T-helper 1 cell treated with Interleukin-12 subunit alpha and Interleukin-12 subunit beta and Interleukin-4 antibody, amounts not matched to agents 30 ng/mL and 1 ng/mL, for 36 hours (primary cell): Measurements from ENCODE around the gene CHST4. TPM values are rescaled to one million over a fixed set of nuclear protein-coding genes. Genes with fewer than 3 reads are reported as not detected.
"Not testable (repeated sequence)": the region's sequence is repeated elsewhere in the genome, so short reads cannot be mapped to it uniquely, and the experiment has no call there.

Source experiments
- intact Hi-C: fragments of 100-400 bp; cut with micrococcal nuclease; formaldehyde crosslinking; loops from one replicate; pipeline ENCODE4 v1.15.1; 2024
- total RNA-seq: library from RNA; stranded (reverse); gene quantifications from 2 replicates; pipeline ENCODE4 v1.2.3, GENCODE V29; 2022

CHST4 gene
- total RNA-seq, 1 donor from 2014 or later, result not detected

- intact Hi-C loops, result loop anchor here (5.0 kb wide), 1 partner anchor 314 kb away; the partner anchor contains the start of gene ZNF821
Measured at GRCh38 chr16:71568551-71568950, 42.3 kb downstream of the CHST4 start.

DNA sequence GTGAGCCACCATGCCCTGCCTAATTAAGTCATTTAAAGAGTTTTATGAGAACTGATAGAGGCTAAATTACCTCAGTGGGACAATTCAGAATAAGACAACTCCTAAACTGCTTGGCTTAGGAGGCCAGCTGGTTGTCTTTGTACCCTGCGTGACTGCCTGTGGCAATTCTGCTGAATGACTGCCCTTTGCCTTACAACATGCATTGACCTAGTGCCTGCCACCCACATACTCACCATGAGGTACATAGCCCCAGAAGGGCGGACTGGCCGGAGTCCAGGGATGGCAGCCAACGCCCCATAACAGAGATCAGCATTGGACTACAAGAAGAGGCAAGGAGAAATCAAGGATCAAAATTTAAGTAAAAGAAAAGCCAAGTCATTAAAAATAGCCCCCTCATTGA, 43.4 kb downstream of the CHST4 start:
- intact Hi-C loops, result loop anchor here (5.0 kb wide), 1 partner anchor 313 kb away; the partner anchor contains the start of gene ZNF821

- intact Hi-C loops, result no loop called here
Measured at GRCh38 chr16:71570144-71570543, 43.9 kb downstream of the CHST4 start.

GRCh38 chr16:71572497-71573116, 46.4 kb downstream of the CHST4 start:
- intact Hi-C loops, result no loop called here

GRCh38 chr16:71573387-71574094, 47.3 kb downstream of the CHST4 start:
- intact Hi-C loops, result no loop called here

- intact Hi-C loops, result no loop called here
Measured at GRCh38 chr16:71574702-71575101, 48.5 kb downstream of the CHST4 start.

DNA sequence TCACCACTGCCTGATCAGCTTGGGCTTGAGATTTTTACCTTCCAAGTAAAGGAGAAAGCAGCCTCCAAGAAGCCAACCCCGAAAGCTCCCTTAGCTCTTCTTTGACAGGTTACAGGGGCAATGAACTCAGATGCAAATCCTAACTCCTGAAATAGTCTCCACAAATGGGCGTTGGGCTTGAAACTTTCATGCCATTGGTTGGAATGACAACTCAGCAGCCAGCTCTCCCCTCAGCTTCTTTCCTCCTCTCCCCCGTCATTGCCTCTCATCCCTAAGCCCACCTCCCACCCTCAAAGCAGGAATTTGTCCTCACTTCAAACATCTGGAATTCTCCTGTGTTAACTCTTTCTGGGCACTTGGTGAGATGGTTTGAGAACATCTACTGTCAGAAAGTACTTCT, 50.7 kb downstream of the CHST4 start, which contains the start of gene TAT:
Gene TAT (minus strand): TSS at position 122 of the 400 bp plus-strand sequence. CDS start 677 bp downstream, outside the sequence.
- intact Hi-C loops, result no loop called here

DNA sequence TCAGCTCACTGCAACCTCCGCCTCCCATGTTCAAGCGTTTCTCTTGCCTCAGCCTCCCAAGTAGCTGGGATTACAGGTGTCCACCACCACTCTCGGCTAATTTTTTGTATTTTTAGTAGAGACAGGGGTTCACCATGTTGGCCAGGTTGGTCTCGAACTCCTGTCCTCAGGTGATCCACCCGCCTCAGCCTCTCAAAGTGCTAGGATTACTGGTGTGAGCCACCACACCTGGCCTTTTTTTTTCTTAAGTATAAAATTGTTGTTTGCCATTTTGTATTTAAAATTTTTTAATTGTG, 56.3 kb downstream of the CHST4 start:
- intact Hi-C loops, result not testable (repeated sequence)

DNA sequence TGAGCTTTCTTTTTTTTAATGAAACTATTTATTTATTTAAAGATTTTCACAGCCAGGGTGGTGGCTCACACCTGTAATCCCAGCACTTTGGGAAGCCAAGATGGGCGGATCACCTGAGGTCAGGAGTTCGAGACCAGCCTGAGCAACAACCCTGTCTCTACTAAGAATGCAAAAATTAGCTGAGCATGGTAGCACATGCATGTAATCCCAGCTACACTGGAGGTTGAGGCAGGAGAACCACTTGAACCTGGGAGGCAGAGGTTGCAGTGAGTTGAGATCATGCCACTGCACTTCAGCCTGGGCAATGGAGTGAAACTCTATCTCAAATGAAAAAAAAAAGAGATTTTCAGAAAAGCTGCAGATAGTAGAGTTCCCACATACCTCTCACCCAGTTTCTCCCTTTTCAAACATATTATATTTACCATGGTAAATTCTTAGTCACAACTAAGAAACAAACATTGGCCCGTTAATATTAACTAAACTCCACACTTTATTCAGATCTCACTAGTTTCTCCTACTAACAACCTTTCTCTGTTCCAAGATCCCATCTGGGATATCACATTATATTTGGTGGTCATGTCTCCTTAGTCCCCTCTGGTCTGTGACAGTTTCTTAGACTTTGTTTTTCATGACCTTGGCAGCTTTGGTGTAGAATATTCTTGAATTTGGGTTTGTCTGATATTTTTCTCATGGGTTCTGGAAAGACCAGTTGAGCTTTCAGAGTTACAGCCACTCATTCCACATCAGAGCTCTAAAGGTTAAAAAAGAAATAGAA, 58.5 kb downstream of the CHST4 start:
- intact Hi-C loops, result no loop called here

- intact Hi-C loops, result no loop called here
Measured at GRCh38 chr16:71585318-71585703, 59.1 kb downstream of the CHST4 start.

Other genes starting within 250 kb of the CHST4 start
- 19.8 and 24.4 TPM in 2 replicates for gene CMTR2, start 237.0 kb upstream of the CHST4 start, total RNA-seq
- gene CALB2, start 167.7 kb upstream of the CHST4 start, total RNA-seq, result not detected in 2 replicates
- gene TLE7, start 84.4 kb upstream of the CHST4 start, total RNA-seq, result not detected in 2 replicates
- 5.1 TPM in 2 replicates for gene ZNF23, start 64.2 kb upstream of the CHST4 start, total RNA-seq
- gene ZNF19, start 37.1 kb upstream of the CHST4 start, total RNA-seq, result 2.0 TPM in 2 replicates
- not detected in 2 replicates for gene TAT, start 50.7 kb downstream of the CHST4 start, total RNA-seq
- not detected in 2 replicates for gene MARVELD3, start 99.8 kb downstream of the CHST4 start, total RNA-seq
- 8.4 and 8.9 TPM in 2 replicates for gene PHLPP2, start 198.3 kb downstream of the CHST4 start, total RNA-seq